Measurements from ENCODE around the gene DTNBP1. TPM values are rescaled to one million over a fixed set of nuclear protein-coding genes. Genes with fewer than 3 reads are reported as not detected.

DTNBP1 gene
- total RNA-seq, 8 experiments from 2014 or later, result 7.2 to 32.5 (median 17.0) TPM

GRCh38 chr6:15524861-15525401 is 137.9 kb downstream of the DTNBP1 start:
- in situ Hi-C loops (cut with MboI; ENCODE audit: low pct_unique_long_range_greater_than_20kb in 2 of 9, low sequenced_read_pairs in 9 of 9, unreplicated experiment in 9 of 9), result loop anchor here in 1 of 9 experiments (25.0 kb wide), 1 partner anchor 87 kb away; no protein-coding TSS in a partner anchor
- Histone ChIP-seq H3K4me1 (replicated peaks in 1 of 2) (peaks cover 0 to 6% of the 10 kb centered on the region in 2 donors), H3K27ac (no peak overlapping the region), H3K4me3 (no peak overlapping the region)
- no peak for ATAC-seq (replicated peaks in 6 of 8)
- WGBS, 10 experiments, result 81 to 100% (median 95%) methylated on average over 2 to 11 of the region's 14 CpGs; no CpG with 5 or more reads in 3 of the 10 experiments

GRCh38 chr6:15523679-15524630 is 138.9 kb downstream of the DTNBP1 start:
- in situ Hi-C loops (cut with MboI; ENCODE audit: low pct_unique_long_range_greater_than_20kb in 2 of 9, low sequenced_read_pairs in 9 of 9, unreplicated experiment in 9 of 9), result loop anchor here in 1 of 9 experiments (25.0 kb wide), 1 partner anchor 88 kb away; no protein-coding TSS in a partner anchor
- H3K27ac ChIP-seq, result no peak overlapping the region
- WGBS, 10 experiments, result 92 to 100% (median 96%) methylated on average over 2 to 13 of the region's 23 CpGs; no CpG with 5 or more reads in 1 of the 10 experiments
- H3K4me1 ChIP-seq (replicated peaks in 1 of 2), result no peaks in the 10 kb centered on the region
- H3K4me3 ChIP-seq, result no peak overlapping the region
- no peak for ATAC-seq (replicated peaks in 6 of 8)

GRCh38 chr6:15522856-15523529 is 139.8 kb downstream of the DTNBP1 start:
- no peaks in the 10 kb centered on the region for H3K4me1 ChIP-seq (replicated peaks in 1 of 2)
- in situ Hi-C loops (cut with MboI; ENCODE audit: low pct_unique_long_range_greater_than_20kb in 2 of 9, low sequenced_read_pairs in 9 of 9, unreplicated experiment in 9 of 9), result loop anchor here in 1 of 9 experiments (25.0 kb wide), 1 partner anchor 89 kb away; no protein-coding TSS in a partner anchor
- no peak overlapping the region for H3K4me3 ChIP-seq
- ATAC-seq (replicated peaks in 6 of 8), result peak in 1 of 8 experiments; percentile 13
- 50 to 100% (median 100%) methylated on average over 1 to 9 of the region's 16 CpGs; no CpG with 5 or more reads in 1 of the 10 experiments for WGBS, 10 experiments
- no peak overlapping the region for H3K27ac ChIP-seq

GRCh38 chr6:15522427-15522826 is 140.4 kb downstream of the DTNBP1 start:
- 71 to 100% (median 90%) methylated on average over 2 to 6 of the region's 6 CpGs; no CpG with 5 or more reads in 4 of the 10 experiments for WGBS, 10 experiments
- Histone ChIP-seq H3K4me3 (no peak overlapping the region), H3K4me1 (replicated peaks in 1 of 2) (no peaks in the 10 kb centered on the region), H3K27ac (no peak overlapping the region)
- ATAC-seq (replicated peaks in 6 of 8), result no peak
- in situ Hi-C loops (cut with MboI; ENCODE audit: low pct_unique_long_range_greater_than_20kb in 2 of 9, low sequenced_read_pairs in 9 of 9, unreplicated experiment in 9 of 9), result loop anchor here in 1 of 9 experiments (25.0 kb wide), 1 partner anchor 90 kb away; no protein-coding TSS in a partner anchor

- WGBS, 10 experiments, result 60 to 100% (median 100%) methylated on average over 1 to 7 of the region's 9 CpGs; no CpG with 5 or more reads in 4 of the 10 experiments
- Histone ChIP-seq H3K4me1 (replicated peaks in 1 of 2) (no peaks in the 10 kb centered on the region), H3K4me3 (no peak overlapping the region), H3K27ac (no peak overlapping the region)
- no peak for ATAC-seq (replicated peaks in 6 of 8)
- in situ Hi-C loops (cut with MboI; ENCODE audit: low pct_unique_long_range_greater_than_20kb in 2 of 9, low sequenced_read_pairs in 9 of 9, unreplicated experiment in 9 of 9), result loop anchor here in 1 of 9 experiments (25.0 kb wide), 1 partner anchor 90 kb away; no protein-coding TSS in a partner anchor
These were observed 140.8 kb downstream of the DTNBP1 start for GRCh38 chr6:15522026-15522425.

- WGBS, 10 experiments, result 21 to 97% (median 86%) methylated on average over 3 to 6 of the region's 6 CpGs; no CpG with 5 or more reads in 1 of the 10 experiments
- ATAC-seq (replicated peaks in 6 of 8), result no peak
- in situ Hi-C loops (cut with MboI; ENCODE audit: low pct_unique_long_range_greater_than_20kb in 2 of 9, low sequenced_read_pairs in 9 of 9, unreplicated experiment in 9 of 9), result loop anchor here in 1 of 9 experiments (25.0 kb wide), 1 partner anchor 91 kb away; no protein-coding TSS in a partner anchor
- Histone ChIP-seq H3K4me1 (replicated peaks in 1 of 2) (no peaks in the 10 kb centered on the region), H3K27ac (no peak overlapping the region), H3K4me3 (no peak overlapping the region)
These were observed 141.2 kb downstream of the DTNBP1 start for GRCh38 chr6:15521582-15521981.

- ATAC-seq (replicated peaks in 6 of 8), result no peak
- no peaks in the 10 kb centered on the region for H3K4me1 ChIP-seq (replicated peaks in 1 of 2)
- 86 to 100% (median 96%) methylated on average over 3 to 19 of the region's 20 CpGs for WGBS, 10 experiments
- no peak overlapping the region for H3K27ac ChIP-seq
- in situ Hi-C loops (cut with MboI; ENCODE audit: low pct_unique_long_range_greater_than_20kb in 2 of 9, low sequenced_read_pairs in 9 of 9, unreplicated experiment in 9 of 9), result loop anchor here in 1 of 9 experiments (25.0 kb wide), 1 partner anchor 92 kb away; no protein-coding TSS in a partner anchor
- no peak overlapping the region for H3K4me3 ChIP-seq
These were observed 142.1 kb downstream of the DTNBP1 start for GRCh38 chr6:15520626-15521203.

GRCh38 chr6:15519681-15520080 is 143.1 kb downstream of the DTNBP1 start:
- H3K4me1 ChIP-seq (replicated peaks in 1 of 2), result no peaks in the 10 kb centered on the region
- H3K4me3 ChIP-seq, result no peak overlapping the region
- 83 to 100% (median 100%) methylated on average over 1 to 3 of the region's 6 CpGs; no CpG with 5 or more reads in 1 of the 10 experiments for WGBS, 10 experiments
- ATAC-seq (replicated peaks in 6 of 8), result no peak
- in situ Hi-C loops (cut with MboI; ENCODE audit: low pct_unique_long_range_greater_than_20kb in 2 of 9, low sequenced_read_pairs in 9 of 9, unreplicated experiment in 9 of 9), result loop anchor here in 1 of 9 experiments (25.0 kb wide), 1 partner anchor 93 kb away; no protein-coding TSS in a partner anchor
- H3K27ac ChIP-seq, result no peak overlapping the region

- WGBS, 10 experiments, result 80 to 100% (median 93%) methylated on average over 1 to 5 of the region's 10 CpGs; no CpG with 5 or more reads in 5 of the 10 experiments
- no peak overlapping the region for H3K4me3 ChIP-seq
- H3K27ac ChIP-seq, result no peak overlapping the region
- no peak for ATAC-seq (replicated peaks in 6 of 8)
- in situ Hi-C loops (cut with MboI; ENCODE audit: low pct_unique_long_range_greater_than_20kb in 2 of 9, low sequenced_read_pairs in 9 of 9, unreplicated experiment in 9 of 9), result loop anchor here in 1 of 9 experiments (25.0 kb wide), 1 partner anchor 93 kb away; no protein-coding TSS in a partner anchor
- no peaks in the 10 kb centered on the region for H3K4me1 ChIP-seq (replicated peaks in 1 of 2)
These were observed 143.9 kb downstream of the DTNBP1 start for GRCh38 chr6:15518878-15519277.

- no peak overlapping the region for H3K27ac ChIP-seq
- no peaks in the 10 kb centered on the region for H3K4me1 ChIP-seq (replicated peaks in 1 of 2)
- 93 to 100% (median 100%) methylated on average over 2 to 7 of the region's 9 CpGs; no CpG with 5 or more reads in 7 of the 10 experiments for WGBS, 10 experiments
- in situ Hi-C loops (cut with MboI; ENCODE audit: low pct_unique_long_range_greater_than_20kb in 2 of 9, low sequenced_read_pairs in 9 of 9, unreplicated experiment in 9 of 9), result loop anchor here in 1 of 9 experiments (25.0 kb wide), 1 partner anchor 94 kb away; no protein-coding TSS in a partner anchor
- no peak overlapping the region for H3K4me3 ChIP-seq
- ATAC-seq (replicated peaks in 6 of 8), result no peak
These were observed 144.8 kb downstream of the DTNBP1 start for GRCh38 chr6:15518057-15518456.

- in situ Hi-C loops (cut with MboI; ENCODE audit: low pct_unique_long_range_greater_than_20kb in 2 of 9, low sequenced_read_pairs in 9 of 9, unreplicated experiment in 9 of 9), result loop anchor here in 1 of 9 experiments (25.0 kb wide), 1 partner anchor 95 kb away; no protein-coding TSS in a partner anchor
These were observed 145.2 kb downstream of the DTNBP1 start for GRCh38 chr6:15517600-15517999.

More at GRCh38 chr6:15517600-15517999, 145.2 kb downstream of the DTNBP1 start:
- WGBS, 10 experiments, result 80 to 100% (median 100%) methylated on average over 1 to 4 of the region's 11 CpGs; no CpG with 5 or more reads in 5 of the 10 experiments
- H3K27ac ChIP-seq, result no peak overlapping the region
- ATAC-seq (replicated peaks in 6 of 8), result no peak
- no peak overlapping the region for H3K4me3 ChIP-seq
- no peaks in the 10 kb centered on the region for H3K4me1 ChIP-seq (replicated peaks in 1 of 2)
